ENCODE results near the gene SEC22A. TPM values are rescaled to one million over a fixed set of nuclear protein-coding genes. Genes with fewer than 3 reads are reported as not detected.

SEC22A gene
- total RNA-seq, 2 experiments from 2014 or later, result 19.6 to 21.5 TPM

- ChIA-PET CTCF (interaction anchor here (0.7 kb wide), 1 partner anchor 12 kb away, joined by 3 read pairs; no protein-coding TSS in a partner anchor), POLR2A (no interaction called here)
- no peaks in the 10 kb centered on the region for H3K9me3 Mint-ChIP-seq
- H3K4me3 Mint-ChIP-seq, result no peak overlapping the region
- peaks cover 29% of the 10 kb centered on the region for H3K36me3 Mint-ChIP-seq
- intact Hi-C loops (cut with micrococcal nuclease), result no loop called here
- no peak overlapping the region for H3K27ac Mint-ChIP-seq
- DNase-seq, result no peak
- peaks cover 9% of the 10 kb centered on the region for H3K4me1 Mint-ChIP-seq (ENCODE audit: low read depth)
- H3K27me3 Mint-ChIP-seq, result no peaks in the 10 kb centered on the region
These were observed 45.1 kb downstream of the SEC22A start for GRCh38 chr3:123246866-123247265.

GRCh38 chr3:123256256-123256655 lies 54.5 kb downstream of the SEC22A start:
- intact Hi-C loops (cut with micrococcal nuclease), result no loop called here
- CTCF ChIA-PET, result no interaction called here

GRCh38 chr3:123258359-123258758 lies 56.6 kb downstream of the SEC22A start:
- Mint-ChIP-seq H3K27ac (no peak overlapping the region), H3K4me1 (ENCODE audit: low read depth) (no peaks in the 10 kb centered on the region), H3K9me3 (no peaks in the 10 kb centered on the region), H3K4me3 (no peak overlapping the region), H3K27me3 (no peaks in the 10 kb centered on the region), H3K36me3 (peaks cover 12% of the 10 kb centered on the region)
- ChIA-PET CTCF (interaction anchor here (0.7 to 1.6 kb wide), 2 partner anchors 11 to 316 kb away, joined by 3 to 4 read pairs; no protein-coding TSS in a partner anchor), POLR2A (no interaction called here)
- DNase-seq, result no peak
- intact Hi-C loops (cut with micrococcal nuclease), result no loop called here

More at GRCh38 chr3:123256256-123256655, 54.5 kb downstream of the SEC22A start:
- Mint-ChIP-seq H3K27ac (no peak overlapping the region), H3K4me3 (no peak overlapping the region), H3K4me1 (ENCODE audit: low read depth) (no peaks in the 10 kb centered on the region), H3K9me3 (no peaks in the 10 kb centered on the region), H3K27me3 (no peaks in the 10 kb centered on the region), H3K36me3 (peaks cover 10% of the 10 kb centered on the region)
- POLR2A ChIA-PET, result no interaction called here
- DNase-seq, result no peak

GRCh38 chr3:123258811-123259420 lies 57.2 kb downstream of the SEC22A start:
- intact Hi-C loops (cut with micrococcal nuclease), result no loop called here
- Mint-ChIP-seq H3K9me3 (no peaks in the 10 kb centered on the region), H3K4me1 (ENCODE audit: low read depth) (no peaks in the 10 kb centered on the region), H3K27me3 (no peaks in the 10 kb centered on the region), H3K36me3 (peaks cover 14% of the 10 kb centered on the region), H3K4me3 (no peak overlapping the region), H3K27ac (no peak overlapping the region)
- ChIA-PET CTCF (interaction anchor here (0.7 to 1.6 kb wide), 2 partner anchors 12 to 317 kb away, joined by 3 to 4 read pairs; no protein-coding TSS in a partner anchor), POLR2A (no interaction called here)
- DNase-seq, result no peak

GRCh38 chr3:123261666-123262065 lies 59.9 kb downstream of the SEC22A start:
- intact Hi-C loops (cut with micrococcal nuclease), result no loop called here
- ChIA-PET POLR2A (no interaction called here), CTCF (no interaction called here)
- H3K27me3 Mint-ChIP-seq, result no peaks in the 10 kb centered on the region
- no peak overlapping the region for H3K27ac Mint-ChIP-seq
- no peak for DNase-seq
- H3K9me3 Mint-ChIP-seq, result no peaks in the 10 kb centered on the region
- H3K36me3 Mint-ChIP-seq, result peaks cover 35% of the 10 kb centered on the region
- H3K4me3 Mint-ChIP-seq, result no peak overlapping the region
- no peaks in the 10 kb centered on the region for H3K4me1 Mint-ChIP-seq (ENCODE audit: low read depth)

GRCh38 chr3:123262226-123262625 lies 60.5 kb downstream of the SEC22A start:
- Mint-ChIP-seq H3K36me3 (peaks cover 36% of the 10 kb centered on the region), H3K27ac (no peak overlapping the region), H3K4me3 (no peak overlapping the region), H3K4me1 (ENCODE audit: low read depth) (no peaks in the 10 kb centered on the region), H3K9me3 (no peaks in the 10 kb centered on the region), H3K27me3 (no peaks in the 10 kb centered on the region)
- POLR2A ChIA-PET, result no interaction called here
- DNase-seq, result no peak
- intact Hi-C loops (cut with micrococcal nuclease), result no loop called here
- CTCF ChIA-PET, result no interaction called here

- Mint-ChIP-seq H3K36me3 (peaks cover 36% of the 10 kb centered on the region), H3K4me3 (no peak overlapping the region), H3K27ac (no peak overlapping the region), H3K27me3 (no peaks in the 10 kb centered on the region), H3K9me3 (no peaks in the 10 kb centered on the region), H3K4me1 (ENCODE audit: low read depth) (no peaks in the 10 kb centered on the region)
- ChIA-PET POLR2A (no interaction called here), CTCF (no interaction called here)
- intact Hi-C loops (cut with micrococcal nuclease), result no loop called here
- DNase-seq, result no peak
These were observed 61.1 kb downstream of the SEC22A start for GRCh38 chr3:123262868-123263267.

- Mint-ChIP-seq H3K9me3 (no peaks in the 10 kb centered on the region), H3K4me1 (ENCODE audit: low read depth) (no peaks in the 10 kb centered on the region), H3K36me3 (peaks cover 35% of the 10 kb centered on the region), H3K4me3 (no peak overlapping the region), H3K27ac (no peak overlapping the region), H3K27me3 (no peaks in the 10 kb centered on the region)
- CTCF ChIA-PET, result no interaction called here
- intact Hi-C loops (cut with micrococcal nuclease), result no loop called here
- POLR2A ChIA-PET, result interaction anchor here (0.6 kb wide), 1 partner anchor 110 kb away, joined by 4 read pairs; no protein-coding TSS in a partner anchor
- DNase-seq, result no peak
These were observed 62.2 kb downstream of the SEC22A start for GRCh38 chr3:123263941-123264340.

GRCh38 chr3:123267821-123268220 lies 66.1 kb downstream of the SEC22A start:
- Mint-ChIP-seq H3K36me3 (peaks cover 36% of the 10 kb centered on the region), H3K27ac (no peak overlapping the region), H3K4me3 (no peak overlapping the region), H3K9me3 (no peaks in the 10 kb centered on the region), H3K4me1 (ENCODE audit: low read depth) (no peaks in the 10 kb centered on the region), H3K27me3 (no peaks in the 10 kb centered on the region)
- CTCF ChIA-PET, result no interaction called here
- POLR2A ChIA-PET, result no interaction called here
- intact Hi-C loops (cut with micrococcal nuclease), result no loop called here
- DNase-seq, result no peak

- Mint-ChIP-seq H3K27ac (no peak overlapping the region), H3K27me3 (no peaks in the 10 kb centered on the region), H3K9me3 (no peaks in the 10 kb centered on the region), H3K4me3 (no peak overlapping the region), H3K36me3 (peaks cover 20% of the 10 kb centered on the region), H3K4me1 (ENCODE audit: low read depth) (no peaks in the 10 kb centered on the region)
- CTCF ChIA-PET, result no interaction called here
- POLR2A ChIA-PET, result no interaction called here
- no peak for DNase-seq
- intact Hi-C loops (cut with micrococcal nuclease), result no loop called here
These were observed 69.1 kb downstream of the SEC22A start for GRCh38 chr3:123270818-123271217.

GRCh38 chr3:123271466-123272159 lies 69.9 kb downstream of the SEC22A start:
- Mint-ChIP-seq H3K36me3 (peaks cover 13% of the 10 kb centered on the region), H3K27ac (no peak overlapping the region), H3K4me1 (ENCODE audit: low read depth) (no peaks in the 10 kb centered on the region), H3K27me3 (no peaks in the 10 kb centered on the region), H3K4me3 (no peak overlapping the region), H3K9me3 (no peaks in the 10 kb centered on the region)
- intact Hi-C loops (cut with micrococcal nuclease), result no loop called here
- ChIA-PET CTCF (interaction anchor here (0.7 kb wide), 1 partner anchor 15 kb away, joined by 3 read pairs; no protein-coding TSS in a partner anchor), POLR2A (no interaction called here)
- no peak for DNase-seq

GRCh38 chr3:123272547-123272946 lies 70.8 kb downstream of the SEC22A start:
- H3K4me3 Mint-ChIP-seq, result no peak overlapping the region
- H3K27me3 Mint-ChIP-seq, result no peaks in the 10 kb centered on the region
- intact Hi-C loops (cut with micrococcal nuclease), result no loop called here
- POLR2A ChIA-PET, result no interaction called here
- no peak for DNase-seq
- H3K36me3 Mint-ChIP-seq, result peaks cover 12% of the 10 kb centered on the region
- CTCF ChIA-PET, result interaction anchor here (0.7 kb wide), 1 partner anchor 14 kb away, joined by 3 read pairs; no protein-coding TSS in a partner anchor
- no peaks in the 10 kb centered on the region for H3K9me3 Mint-ChIP-seq
- peaks cover 2% of the 10 kb centered on the region for H3K4me1 Mint-ChIP-seq (ENCODE audit: low read depth)
- H3K27ac Mint-ChIP-seq, result no peak overlapping the region

- Mint-ChIP-seq H3K36me3 (peaks cover 9% of the 10 kb centered on the region), H3K4me1 (ENCODE audit: low read depth) (peaks cover 2% of the 10 kb centered on the region), H3K27ac (no peak overlapping the region), H3K27me3 (no peaks in the 10 kb centered on the region), H3K4me3 (no peak overlapping the region), H3K9me3 (no peaks in the 10 kb centered on the region)
- DNase-seq, result no peak
- intact Hi-C loops (cut with micrococcal nuclease), result no loop called here
- CTCF ChIA-PET, result no interaction called here
- POLR2A ChIA-PET, result no interaction called here
These were observed 73.9 kb downstream of the SEC22A start for GRCh38 chr3:123275691-123276090.
